ENCODE results near the gene ADAM17.

GRCh38 chr2:9441556-9441955, 114.1 kb downstream of the ADAM17 start:
- no peak for TF ChIP-seq CTCF (IDR thresholded peaks at IDR 0.05; ENCODE audit: low read depth, low read length, poor library complexity, severe bottlenecking)
- TF ChIP-seq EZH2phosphoT487 (IDR thresholded peaks at IDR 0.05; ENCODE audit: borderline replicate concordance, low read length), result no peak

Measured in DOHH2 (cell line).